Measurements from ENCODE around the gene TMEM161B.
"Not testable (repeated sequence)": the region's sequence is repeated elsewhere in the genome, so short reads cannot be mapped to it uniquely, and the experiment has no call there.

Gene TMEM161B

GRCh38 chr5:88248743-88249540 lies 19.7 kb downstream of the TMEM161B start:
- DNase-seq (ENCODE audit: low spot score) = no peak

- no peak for DNase-seq (ENCODE audit: low spot score)
These were observed 20.6 kb downstream of the TMEM161B start for GRCh38 chr5:88248094-88248493.

GRCh38 chr5:88245893-88246244 lies 22.8 kb downstream of the TMEM161B start:
- no peak for DNase-seq (ENCODE audit: low spot score)

- no peak for DNase-seq (ENCODE audit: low spot score)
These were observed 23.3 kb downstream of the TMEM161B start for GRCh38 chr5:88245241-88245892.

- DNase-seq (ENCODE audit: low spot score) = no peak
These were observed 24.0 kb downstream of the TMEM161B start for GRCh38 chr5:88244686-88245085.

- DNase-seq (ENCODE audit: low spot score) = not testable (repeated sequence)
These were observed 25.2 kb downstream of the TMEM161B start for GRCh38 chr5:88243493-88243892.

GRCh38 chr5:88238732-88239131 lies 29.9 kb downstream of the TMEM161B start:
- no peak for DNase-seq (ENCODE audit: low spot score)

- no peak for DNase-seq (ENCODE audit: low spot score)
These were observed 31.6 kb downstream of the TMEM161B start for GRCh38 chr5:88236866-88237642.

- no peak for DNase-seq (ENCODE audit: low spot score)
These were observed 32.8 kb downstream of the TMEM161B start for GRCh38 chr5:88235828-88236227.

- no peak for DNase-seq (ENCODE audit: low spot score)
These were observed 33.3 kb downstream of the TMEM161B start for GRCh38 chr5:88235346-88235745.

GRCh38 chr5:88230546-88231066 lies 38.0 kb downstream of the TMEM161B start:
- DNase-seq (ENCODE audit: low spot score) = no peak

- DNase-seq (ENCODE audit: low spot score) = no peak
These were observed 41.7 kb downstream of the TMEM161B start for GRCh38 chr5:88226881-88227450.

GRCh38 chr5:88214655-88215054 lies 54.0 kb downstream of the TMEM161B start:
- DNase-seq (ENCODE audit: low spot score) = no peak

GRCh38 chr5:88207575-88207974 lies 61.1 kb downstream of the TMEM161B start:
- no peak for DNase-seq (ENCODE audit: low spot score)

- DNase-seq (ENCODE audit: low spot score) = no peak
These were observed 64.5 kb downstream of the TMEM161B start for GRCh38 chr5:88203981-88204750.

GRCh38 chr5:88195636-88196035 lies 73.0 kb downstream of the TMEM161B start:
- no peak for DNase-seq (ENCODE audit: low spot score)

- DNase-seq (ENCODE audit: low spot score) = no peak
These were observed 74.7 kb downstream of the TMEM161B start for GRCh38 chr5:88193896-88194295.

GRCh38 chr5:88190106-88190834 lies 78.4 kb downstream of the TMEM161B start:
- no peak for DNase-seq (ENCODE audit: low spot score)

- DNase-seq (ENCODE audit: low spot score) = not testable (repeated sequence)
These were observed 79.2 kb downstream of the TMEM161B start for GRCh38 chr5:88189484-88189883.

GRCh38 chr5:88188458-88189132 lies 80.0 kb downstream of the TMEM161B start:
- no peak for DNase-seq (ENCODE audit: low spot score)

Measured in hematopoietic multipotent progenitor cell treated with erythropoietin and hydrocortisone succinate and interleukin-3 and kit ligand, for 15 days (in vitro differentiated cells).